ENCODE measurements around the gene TCAP. TPM values are rescaled to one million over a fixed set of nuclear protein-coding genes. Genes with fewer than 3 reads are reported as not detected.

Gene TCAP
- total and polyA plus RNA-seq, 4 donors: 0.82 to 1.4 (median 1.2) TPM

DNA sequence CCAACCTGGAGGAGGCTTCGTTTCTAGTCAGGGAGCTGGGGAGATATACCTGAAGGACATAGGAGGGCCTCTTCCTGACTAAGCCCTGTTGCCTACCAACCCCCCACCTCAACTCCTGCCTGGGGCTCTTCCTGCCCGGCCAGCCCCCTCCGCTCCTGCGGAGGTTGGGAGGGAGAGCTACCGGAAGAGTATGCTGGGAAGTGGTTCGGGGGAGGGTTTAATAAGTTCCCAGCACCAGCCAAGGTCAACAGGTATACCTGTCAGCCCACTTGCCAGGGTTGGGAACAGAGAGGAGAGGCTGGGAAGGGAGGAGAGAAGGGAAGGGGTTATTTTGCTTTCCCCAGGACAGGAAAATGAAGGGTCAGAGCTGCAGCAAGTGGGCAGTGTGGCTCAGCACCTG, 33.7 kb upstream of the TCAP start:
- Histone ChIP-seq H3K9me3 (ENCODE audit: control insufficient read depth in 4 of 4, insufficient read depth in 3 of 4, low read length in 3 of 4) (no peaks in the 10 kb centered on the region), H3K4me1 (ENCODE audit: control insufficient read depth in 5 of 5, insufficient read depth in 5 of 5, low read length in 5 of 5) (peaks cover 1 to 27% (median 9%) of the 10 kb centered on the region in 5 donors), H3K36me3 (ENCODE audit: control insufficient read depth in 4 of 4, insufficient read depth in 4 of 4, low read length in 4 of 4) (peaks cover 0 to 3% (median 1%) of the 10 kb centered on the region in 4 donors), H3K9ac (ENCODE audit: insufficient read depth in 1 of 2, low read length in 2 of 2) (no peak overlapping the region), H3K27me3 (ENCODE audit: control insufficient read depth in 3 of 3, insufficient read depth in 3 of 3, low read length in 2 of 3) (peaks cover 0 to 3% (median 0%) of the 10 kb centered on the region in 3 donors), H3K4me3 (no peak overlapping the region), H3K27ac (ENCODE audit: low read depth in 1 of 2, low read length in 1 of 2) (peak overlapping the region in 1 of 2 donors; percentile 67)
- WGBS, 2 donors: 26 to 32% methylated on average over 6 of the region's 6 CpGs
- peak in 1 of 3 donors; percentile 70 for DNase-seq
- no peak for ATAC-seq (ENCODE audit: insufficient read depth, low FRiP score)
- no peak for TF ChIP-seq CTCF (IDR thresholded peaks at IDR 0.05; ENCODE audit: control extremely low read depth, extremely low read depth)

- no peak overlapping the region for H3K9ac ChIP-seq (ENCODE audit: insufficient read depth in 1 of 2, low read length in 2 of 2)
Observed at GRCh38 chr17:39632153-39632941, 32.8 kb upstream of the TCAP start.

GRCh38 chr17:39633570-39634183, 31.5 kb upstream of the TCAP start:
- 79 to 84% methylated on average over 8 of the region's 8 CpGs for WGBS, 2 donors
- TF ChIP-seq CTCF (IDR thresholded peaks at IDR 0.05; ENCODE audit: control extremely low read depth, extremely low read depth): no peak
- no peak overlapping the region for H3K9ac ChIP-seq (ENCODE audit: insufficient read depth in 1 of 2, low read length in 2 of 2)
- DNase-seq (no peak), ATAC-seq (ENCODE audit: insufficient read depth, low FRiP score) (no peak)
- no peaks in the 10 kb centered on the region for H3K9me3 ChIP-seq (ENCODE audit: control insufficient read depth in 4 of 4, insufficient read depth in 3 of 4, low read length in 3 of 4)
- H3K27me3 ChIP-seq (ENCODE audit: control insufficient read depth in 3 of 3, insufficient read depth in 3 of 3, low read length in 2 of 3): no peaks in the 10 kb centered on the region
- peaks cover 10 to 26% (median 16%) of the 10 kb centered on the region in 5 donors for H3K4me1 ChIP-seq (ENCODE audit: control insufficient read depth in 5 of 5, insufficient read depth in 5 of 5, low read length in 5 of 5)
- no peak overlapping the region for H3K27ac ChIP-seq (ENCODE audit: low read depth in 1 of 2, low read length in 1 of 2)
- H3K4me3 ChIP-seq: no peak overlapping the region
- peaks cover 0 to 11% (median 1%) of the 10 kb centered on the region in 4 donors for H3K36me3 ChIP-seq (ENCODE audit: control insufficient read depth in 4 of 4, insufficient read depth in 4 of 4, low read length in 4 of 4)

More at GRCh38 chr17:39632153-39632941, 32.8 kb upstream of the TCAP start:
- Histone ChIP-seq H3K36me3 (ENCODE audit: control insufficient read depth in 4 of 4, insufficient read depth in 4 of 4, low read length in 4 of 4) (peaks cover 0 to 3% (median 1%) of the 10 kb centered on the region in 4 donors), H3K9me3 (ENCODE audit: control insufficient read depth in 4 of 4, insufficient read depth in 3 of 4, low read length in 3 of 4) (no peaks in the 10 kb centered on the region), H3K4me3 (no peak overlapping the region), H3K27ac (ENCODE audit: low read depth in 1 of 2, low read length in 1 of 2) (peak overlapping the region in 1 of 2 donors; percentile 67), H3K4me1 (ENCODE audit: control insufficient read depth in 5 of 5, insufficient read depth in 5 of 5, low read length in 5 of 5) (peaks cover 2 to 28% (median 9%) of the 10 kb centered on the region in 5 donors), H3K27me3 (ENCODE audit: control insufficient read depth in 3 of 3, insufficient read depth in 3 of 3, low read length in 2 of 3) (no peaks in the 10 kb centered on the region)
- TF ChIP-seq CTCF (IDR thresholded peaks at IDR 0.05; ENCODE audit: control extremely low read depth, extremely low read depth): no peak
- whole genome bisulfite sequencing, 2 donors: 49 to 55% methylated on average over 13 of the region's 13 CpGs
- no peak for DNase-seq
- no peak for ATAC-seq (ENCODE audit: insufficient read depth, low FRiP score)

Data from lung (tissue), 12 donors.